ENCODE data around the gene PPP1R18. TPM values are rescaled to one million over a fixed set of nuclear protein-coding genes. Genes with fewer than 3 reads are reported as not detected.

The PPP1R18 gene
- total and polyA plus RNA-seq, 2 of the 4 experiments (the other 2 are of a cell fraction) = 31.9 to 134 TPM

- Histone ChIP-seq H2BK120ac (ENCODE audit: low read depth, low read length) (no peak overlapping the region), H4K5ac (ENCODE audit: low read depth, low read length) (no peak overlapping the region), H3K14ac (replicated peaks; ENCODE audit: low read depth, low read length) (peak overlapping the region; percentile 49), H4K8ac (ENCODE audit: low read depth in 2 of 2, low read length in 2 of 2) (peak overlapping the region in 1 of 2 experiments; percentile 9; a peak in 1 of 4 replicates), H2AK5ac (ENCODE audit: low read depth, low read length) (peak overlapping the region; percentile 27), H3K79me1 (ENCODE audit: low read depth in 1 of 2, low read length in 2 of 2) (peaks cover 7 to 35% of the 10 kb centered on the region in 2 experiments; a peak in 3 of 4 replicates), H3K36me3 (ENCODE audit: control insufficient read depth, insufficient read depth, low read length) (peaks cover 42% of the 10 kb centered on the region), H3K4me2 (ENCODE audit: low read depth, low read length) (peak overlapping the region; percentile 88), H3K56ac (ENCODE audit: extremely low read depth, insufficient read depth, low read length) (0 out of 2 replicates have a peak overlapping the region, but pooled peaks have one; percentile 21), H4K91ac (ENCODE audit: insufficient read depth, low read depth, low read length) (no peak overlapping the region), H4K20me1 (ENCODE audit: insufficient read depth, low read length) (peaks cover 53% of the 10 kb centered on the region), H2BK20ac (ENCODE audit: low read depth, low read length) (no peak overlapping the region), H3K9me3 (ENCODE audit: control insufficient read depth, insufficient read depth, low read length) (no peaks in the 10 kb centered on the region), H3K27me3 (ENCODE audit: control insufficient read depth, insufficient read depth, low read length) (no peaks in the 10 kb centered on the region), H3K18ac (ENCODE audit: low read depth, low read length) (no peak overlapping the region), H2AK9ac (replicated peaks; ENCODE audit: low read depth, low read length, poor library complexity) (peak overlapping the region; percentile 17), H3K9ac (ENCODE audit: low read depth, low read length) (peak overlapping the region; percentile 95), H3K9me1 (ENCODE audit: insufficient read depth, low read length) (peaks cover 6% of the 10 kb centered on the region; the same call in 1 of the 2 replicates), H3K4me1 (ENCODE audit: control insufficient read depth, insufficient read depth, low read length) (peaks cover 2% of the 10 kb centered on the region), H3K23ac (ENCODE audit: low read depth, low read length) (peak overlapping the region; percentile 55; the same call in 1 of the 2 replicates), H3K4me3 (ENCODE audit: insufficient read depth, low read depth, low read length) (peak overlapping the region; percentile 92), H2AFZ (replicated peaks; ENCODE audit: low read length, poor library complexity) (no peak overlapping the region), H3K27ac (ENCODE audit: insufficient read depth, low read length) (peak overlapping the region; percentile 97), H2BK15ac (ENCODE audit: low read depth, low read length) (no peak overlapping the region), H2BK5ac (ENCODE audit: low read depth, low read length, poor library complexity, severe bottlenecking) (peak overlapping the region; percentile 3), H3K4ac (ENCODE audit: low read depth, low read length) (0 out of 2 replicates have a peak overlapping the region, but pooled peaks have one; percentile 1)
- in situ Hi-C loops (cut with MboI; ENCODE audit: low sequenced_read_pairs) (loop anchor here (5.0 kb wide), 1 partner anchor 40 kb away; no protein-coding TSS in a partner anchor), intact Hi-C loops (cut with micrococcal nuclease) (loop anchor here (1.0 kb wide), 2 partner anchors 36 to 43 kb away; partner anchors contain the start of gene PPP1R18), dilution Hi-C loops (cut with HindIII; ENCODE audit: low sequenced_read_pairs, unreplicated experiment) (no loop called here)
- ChIA-PET CTCF (interaction anchor here (0.6 to 1.7 kb wide), 6 partner anchors 32 to 98 kb away, joined by 3 to 12 read pairs (median 4); no protein-coding TSS in a partner anchor), POLR2A (ENCODE audit: unreplicated experiment) (interaction anchor here (0.7 to 1.9 kb wide), 5 partner anchors 41 to 110 kb away, joined by 3 to 7 read pairs (median 5); partner anchors contain the start of gene DHX16)
- DNase-seq (peak; percentile 69), ATAC-seq (ENCODE audit: low read depth) (no peak)
- 2% methylated on average over 8 of the region's 27 CpGs; no CpG with 5 or more reads in 1 of the 2 experiments for WGBS, 2 experiments (ENCODE audit: extremely low coverage in 2 of 2, insufficient read length in 1 of 2)
- no TSS peak for BruUV-seq (replicated peaks)
- TF ChIP-seq USF2 (IDR thresholded peaks at IDR 0.05; ENCODE audit: low read depth, low read length) (no peak), RAD21 (IDR thresholded peaks at IDR 0.05; ENCODE audit: low read length) (peak; percentile 91), RFX5 (IDR thresholded peaks at IDR 0.05; ENCODE audit: low read depth, low read length) (no peak), NFE2L2 (IDR thresholded peaks at IDR 0.05; ENCODE audit: low read depth, low read length) (no peak), CTCF (conservative IDR thresholded peaks at IDR 0.05; ENCODE audit: low read depth, low read length) (peak; percentile 85), CHD1 (IDR thresholded peaks at IDR 0.05; ENCODE audit: low read depth, low read length) (no peak; the same call in 1 of the 2 replicates), POLR2A (IDR thresholded peaks at IDR 0.05; ENCODE audit: low read depth, low read length) (no peak), BHLHE40 (IDR thresholded peaks at IDR 0.05; ENCODE audit: low read depth, low read length) (no peak), FOS (IDR thresholded peaks at IDR 0.05; ENCODE audit: low read depth, low read length) (no peak), CEBPB (IDR thresholded peaks at IDR 0.05; ENCODE audit: low read depth, low read length) (no peak), ELK1 (IDR thresholded peaks at IDR 0.05; ENCODE audit: borderline replicate concordance, low read depth, low read length) (no peak), MAFK (IDR thresholded peaks at IDR 0.05; ENCODE audit: low read depth, low read length) (no peak), MXI1 (IDR thresholded peaks at IDR 0.05; ENCODE audit: borderline replicate concordance, low read depth, low read length) (peak; percentile 81)
These were observed 36.1 kb upstream of the PPP1R18 start for GRCh38 chr6:30722280-30723112.

Measured in IMR-90 (cell line).